Measurements from ENCODE around the gene SAFB. TPM values are rescaled to one million over a fixed set of nuclear protein-coding genes. Genes with fewer than 3 reads are reported as not detected.
A peak's percentile ranks its signal among the peaks of the same experiment; 100 is the strongest.

The SAFB gene
- polyA plus RNA-seq, 3 donors, result 12.2 to 76.6 (median 23.1) TPM

GRCh38 chr19:5643060-5643459, 20.2 kb downstream of the SAFB start:
- H3K36me3 ChIP-seq (replicated peaks in 1 of 2; ENCODE audit: control insufficient read depth in 1 of 2, insufficient read depth in 2 of 2, low read length in 2 of 2), result peaks cover 67 to 84% of the 10 kb centered on the region in 2 donors
- H3K4me1 ChIP-seq (ENCODE audit: control insufficient read depth in 1 of 2, insufficient read depth in 2 of 2, low read length in 2 of 2), result no peaks in the 10 kb centered on the region
- H3K4me3 Mint-ChIP-seq, result no peak overlapping the region
- H3K27me3 ChIP-seq (ENCODE audit: control insufficient read depth in 2 of 2, insufficient read depth in 2 of 2, low read length in 2 of 2), result no peaks in the 10 kb centered on the region
- DNase-seq, result no peak
- H3K79me2 ChIP-seq (ENCODE audit: insufficient read depth, low read length), result peaks cover 95% of the 10 kb centered on the region
- no peaks in the 10 kb centered on the region for H3K9me3 Mint-ChIP-seq
- intact Hi-C loops (cut with micrococcal nuclease), result no loop called here
- no peak overlapping the region for H3K4me2 ChIP-seq (replicated peaks; ENCODE audit: extremely low read depth, low read length, poor library complexity, severe bottlenecking)
- no peak overlapping the region for H2AFZ ChIP-seq (ENCODE audit: insufficient read depth, low read depth, low read length, poor library complexity, severe bottlenecking)
- H3K27me3 Mint-ChIP-seq (ENCODE audit: low read depth in 3 of 3), result no peaks in the 10 kb centered on the region
- no peak for TF ChIP-seq CTCF (IDR thresholded peaks at IDR 0.05)
- no peak overlapping the region for H3K9ac ChIP-seq (ENCODE audit: insufficient read depth, low read length, poor library complexity, severe bottlenecking)
- H3K27ac ChIP-seq (ENCODE audit: low read depth in 1 of 2, low read length in 2 of 2), result no peak overlapping the region
- H3K4me3 ChIP-seq (replicated peaks in 1 of 3; ENCODE audit: low read depth in 2 of 3, low read length in 3 of 3), result no peak overlapping the region
- peaks cover 68 to 91% of the 10 kb centered on the region in 2 donors for H3K36me3 Mint-ChIP-seq
- no peaks in the 10 kb centered on the region for H3K9me3 ChIP-seq (replicated peaks in 1 of 2; ENCODE audit: control insufficient read depth in 1 of 2, insufficient read depth in 1 of 2, low read length in 2 of 2)
- H4K20me1 ChIP-seq (ENCODE audit: insufficient read depth, low read length), result peaks cover 100% of the 10 kb centered on the region
- 100% methylated on average over 2 of the region's 4 CpGs for WGBS (ENCODE audit: insufficient coverage)
- no peaks in the 10 kb centered on the region for H3K4me1 Mint-ChIP-seq
- peak overlapping the region in 1 of 7 donors; percentile 41 for H3K27ac Mint-ChIP-seq

- no peaks in the 10 kb centered on the region for H3K4me1 ChIP-seq (ENCODE audit: control insufficient read depth in 1 of 2, insufficient read depth in 2 of 2, low read length in 2 of 2)
- no peaks in the 10 kb centered on the region for H3K9me3 Mint-ChIP-seq
- no peak overlapping the region for H3K4me3 ChIP-seq (replicated peaks in 1 of 3; ENCODE audit: low read depth in 2 of 3, low read length in 3 of 3)
- H3K36me3 Mint-ChIP-seq, result peaks cover 74 to 92% of the 10 kb centered on the region in 2 donors
- intact Hi-C loops (cut with micrococcal nuclease), result no loop called here
- no peak for TF ChIP-seq CTCF (IDR thresholded peaks at IDR 0.05)
- H3K79me2 ChIP-seq (ENCODE audit: insufficient read depth, low read length), result peaks cover 85% of the 10 kb centered on the region
- no peak overlapping the region for H3K4me3 Mint-ChIP-seq
- no peak overlapping the region for H3K9ac ChIP-seq (ENCODE audit: insufficient read depth, low read length, poor library complexity, severe bottlenecking)
- H2AFZ ChIP-seq (ENCODE audit: insufficient read depth, low read depth, low read length, poor library complexity, severe bottlenecking), result no peak overlapping the region
- no peak overlapping the region for H3K27ac ChIP-seq (ENCODE audit: low read depth in 1 of 2, low read length in 2 of 2)
- no peaks in the 10 kb centered on the region for H3K27me3 Mint-ChIP-seq (ENCODE audit: low read depth in 3 of 3)
- H3K36me3 ChIP-seq (replicated peaks in 1 of 2; ENCODE audit: control insufficient read depth in 1 of 2, insufficient read depth in 2 of 2, low read length in 2 of 2), result peaks cover 73 to 88% of the 10 kb centered on the region in 2 donors
- no CpG with 5 or more reads among the region's 2 CpGs for WGBS (ENCODE audit: insufficient coverage)
- peak overlapping the region in 3 of 7 donors; percentile 23 to 87 (median 58) for H3K27ac Mint-ChIP-seq
- no peak overlapping the region for H3K4me2 ChIP-seq (replicated peaks; ENCODE audit: extremely low read depth, low read length, poor library complexity, severe bottlenecking)
- DNase-seq, result no peak
- H3K9me3 ChIP-seq (replicated peaks in 1 of 2; ENCODE audit: control insufficient read depth in 1 of 2, insufficient read depth in 1 of 2, low read length in 2 of 2), result no peaks in the 10 kb centered on the region
- H3K27me3 ChIP-seq (ENCODE audit: control insufficient read depth in 2 of 2, insufficient read depth in 2 of 2, low read length in 2 of 2), result no peaks in the 10 kb centered on the region
- peaks cover 97% of the 10 kb centered on the region for H4K20me1 ChIP-seq (ENCODE audit: insufficient read depth, low read length)
- H3K4me1 Mint-ChIP-seq, result no peaks in the 10 kb centered on the region
Measured at GRCh38 chr19:5644037-5644436, 21.2 kb downstream of the SAFB start.

Measured in CD14-positive monocyte (primary cell).